Left lung (tissue), 10 donors: ENCODE data around the gene GAPVD1. TPM values are rescaled to one million over a fixed set of nuclear protein-coding genes. Genes with fewer than 3 reads are reported as not detected.

Source experiments
- ATAC-seq: fragments of 200-7000 bp; cut with Tn5 transposase; one replicate; pipeline ENCODE4 v1.9.1; 2020; ENCODE audit warnings: moderate library complexity
- DNase-seq, 4 donors: peaks; one replicate each; pipeline ENCODE4 v3.0.0-alpha.2; 2013 to 2020
- H3K27ac ChIP-seq, 2 donors: fragments of 200-600 bp; sonication (generic) in 1 of 2; one replicate each; pipeline versions ENCODE4 v1.5.0 to v1.8.0; 2020 to 2021
- H3K27me3 ChIP-seq, 2 donors: fragments of 200-600 bp; sonication (generic) in 1 of 2; one replicate each; pipeline versions ENCODE4 v1.5.0 to v1.8.0; 2020 to 2021
- H3K36me3 ChIP-seq, 2 donors: fragments of 200-600 bp; sonication (generic) in 1 of 2; one replicate each; pipeline versions ENCODE4 v1.5.0 to v1.8.0; 2020 to 2021
- H3K4me1 ChIP-seq, 2 donors: fragments of 200-600 bp; one replicate each; pipeline ENCODE4 v1.8.0; 2021
- H3K4me3 ChIP-seq, 2 donors: fragments of 200-600 bp; sonication (generic) in 1 of 2; one replicate each; pipeline versions ENCODE4 v1.5.0 to v1.8.0; 2020 to 2021; ENCODE audit warnings: mild to moderate bottlenecking in 1 of 2
- H3K9me3 ChIP-seq, 2 donors: fragments of 200-600 bp; sonication (generic) in 1 of 2; one replicate each; pipeline versions ENCODE4 v1.5.0 to v1.8.0; 2020 to 2021
- intact Hi-C, 2 donors: fragments of 100-400 bp; cut with DNase I; formaldehyde crosslinking; loops; one replicate each; pipeline versions ENCODE4 v1.11.2 to v1.14.2; 2022
- polyA plus RNA-seq, 6 donors: library from polyadenylated mRNA; unstranded; fragments of 120-200 nt; gene quantifications; one replicate each; pipeline ENCODE4 v1.2.1, GENCODE V29; 2013; ENCODE audit not compliant: insufficient read length in 6 of 6
- total RNA-seq, 2 donors: library from RNA; stranded (reverse); fragmentation: NEBNext Ultra II Directional; extraction: Animal tissue kit (Norgen Biotek cat#: 25700); gene quantifications; one replicate each; pipeline ENCODE4 v1.2.1, GENCODE V29; 2021
- TF ChIP-seq, protein P1 (sequence below), 2 donors: fragments of 200-600 bp; sonication (generic) in 1 of 2; IDR thresholded peaks; one replicate each; pipeline versions ENCODE4 v1.5.0 to v1.8.0; 2021; ENCODE audit warnings: antibody characterized with exemption in 2 of 2
- donor health status: DM: no; HTN: yes; CAD: no.
- donor health status: DM: no; HTN: no; CAD: no.

Gene GAPVD1
- total and polyA plus RNA-seq, 8 donors = 39.1 to 63.5 (median 44.2) TPM

DNA sequence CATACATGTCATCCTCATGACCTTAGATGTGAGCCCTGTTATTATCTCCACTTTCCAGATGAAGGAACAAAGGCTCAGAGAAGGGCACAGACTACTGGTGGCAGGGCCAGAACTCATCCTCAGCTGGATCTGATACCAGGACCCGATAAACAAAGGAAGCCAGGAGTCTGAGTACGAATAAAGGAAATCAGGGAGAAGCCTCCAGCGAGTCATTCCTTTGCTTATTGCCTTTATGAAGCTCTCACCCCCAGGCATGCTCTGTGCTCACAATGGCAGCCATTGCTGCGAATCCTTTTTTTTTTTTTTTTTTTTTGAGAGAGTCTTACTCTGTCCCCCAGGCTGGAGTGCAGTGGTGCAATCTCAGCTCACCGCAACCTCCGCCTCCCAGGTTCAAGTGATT is 130.1 kb downstream of the GAPVD1 start:
- no peaks in the 10 kb centered on the region for H3K4me1 ChIP-seq
- H3K9me3 ChIP-seq = no peaks in the 10 kb centered on the region
- no peaks in the 10 kb centered on the region for H3K36me3 ChIP-seq
- TF ChIP-seq, protein P1, sequence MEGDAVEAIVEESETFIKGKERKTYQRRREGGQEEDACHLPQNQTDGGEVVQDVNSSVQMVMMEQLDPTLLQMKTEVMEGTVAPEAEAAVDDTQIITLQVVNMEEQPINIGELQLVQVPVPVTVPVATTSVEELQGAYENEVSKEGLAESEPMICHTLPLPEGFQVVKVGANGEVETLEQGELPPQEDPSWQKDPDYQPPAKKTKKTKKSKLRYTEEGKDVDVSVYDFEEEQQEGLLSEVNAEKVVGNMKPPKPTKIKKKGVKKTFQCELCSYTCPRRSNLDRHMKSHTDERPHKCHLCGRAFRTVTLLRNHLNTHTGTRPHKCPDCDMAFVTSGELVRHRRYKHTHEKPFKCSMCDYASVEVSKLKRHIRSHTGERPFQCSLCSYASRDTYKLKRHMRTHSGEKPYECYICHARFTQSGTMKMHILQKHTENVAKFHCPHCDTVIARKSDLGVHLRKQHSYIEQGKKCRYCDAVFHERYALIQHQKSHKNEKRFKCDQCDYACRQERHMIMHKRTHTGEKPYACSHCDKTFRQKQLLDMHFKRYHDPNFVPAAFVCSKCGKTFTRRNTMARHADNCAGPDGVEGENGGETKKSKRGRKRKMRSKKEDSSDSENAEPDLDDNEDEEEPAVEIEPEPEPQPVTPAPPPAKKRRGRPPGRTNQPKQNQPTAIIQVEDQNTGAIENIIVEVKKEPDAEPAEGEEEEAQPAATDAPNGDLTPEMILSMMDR (IDR thresholded peaks at IDR 0.05) = no peak
- H3K4me3 ChIP-seq = no peak overlapping the region
- no peak for DNase-seq
- no peak overlapping the region for H3K27ac ChIP-seq
- no peak for ATAC-seq
- H3K27me3 ChIP-seq = no peaks in the 10 kb centered on the region
- intact Hi-C loops = no loop called here

DNA sequence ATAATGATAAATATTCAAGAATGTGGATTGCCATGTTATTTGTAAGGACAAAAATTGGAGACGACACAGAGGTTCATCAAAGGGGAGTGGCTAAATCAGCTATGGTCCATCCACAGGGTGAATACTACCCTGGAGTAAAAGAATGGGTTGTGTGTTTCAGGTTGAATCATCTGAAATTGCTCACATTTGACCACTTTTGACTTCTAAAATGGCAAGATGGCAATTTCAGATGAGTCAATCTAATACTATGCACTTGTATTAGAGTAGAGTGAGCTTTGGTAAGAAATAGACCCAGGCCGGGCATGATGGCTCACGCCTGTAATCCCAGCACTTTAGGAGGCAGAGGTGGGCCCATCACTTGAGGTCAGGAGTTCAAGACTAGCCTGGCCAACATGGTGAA is 131.8 kb downstream of the GAPVD1 start:
- Histone ChIP-seq H3K9me3 (no peaks in the 10 kb centered on the region), H3K4me1 (no peaks in the 10 kb centered on the region), H3K27ac (no peak overlapping the region), H3K4me3 (no peak overlapping the region), H3K36me3 (no peaks in the 10 kb centered on the region), H3K27me3 (no peaks in the 10 kb centered on the region)
- TF ChIP-seq, protein P1 (IDR thresholded peaks at IDR 0.05) = no peak
- no peak for ATAC-seq
- no peak for DNase-seq
- intact Hi-C loops = no loop called here

DNA sequence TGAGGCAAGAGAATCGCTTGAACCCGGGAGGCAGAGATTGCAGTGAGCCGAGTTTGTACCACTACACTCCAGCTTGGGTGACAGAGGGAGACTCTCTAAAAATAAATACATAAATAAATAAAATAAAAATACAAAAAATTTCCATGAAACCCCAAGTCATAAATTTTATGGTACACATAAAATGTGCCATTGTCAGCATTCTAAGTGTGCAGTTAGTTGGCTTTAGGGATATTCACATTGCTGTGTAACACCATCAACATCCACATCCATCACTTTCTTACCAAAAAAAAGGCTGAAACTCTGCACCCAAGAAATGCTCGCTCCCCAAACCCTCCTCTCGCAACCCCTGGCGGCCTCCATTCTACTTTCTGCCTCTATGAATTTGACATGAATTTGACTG is 135.2 kb downstream of the GAPVD1 start:
- no peak overlapping the region for H3K27ac ChIP-seq
- H3K27me3 ChIP-seq = no peaks in the 10 kb centered on the region
- intact Hi-C loops = no loop called here
- no peaks in the 10 kb centered on the region for H3K9me3 ChIP-seq
- no peaks in the 10 kb centered on the region for H3K36me3 ChIP-seq
- no peak for DNase-seq
- no peaks in the 10 kb centered on the region for H3K4me1 ChIP-seq
- no peak for ATAC-seq
- TF ChIP-seq, protein P1 (IDR thresholded peaks at IDR 0.05) = no peak
- no peak overlapping the region for H3K4me3 ChIP-seq

DNA sequence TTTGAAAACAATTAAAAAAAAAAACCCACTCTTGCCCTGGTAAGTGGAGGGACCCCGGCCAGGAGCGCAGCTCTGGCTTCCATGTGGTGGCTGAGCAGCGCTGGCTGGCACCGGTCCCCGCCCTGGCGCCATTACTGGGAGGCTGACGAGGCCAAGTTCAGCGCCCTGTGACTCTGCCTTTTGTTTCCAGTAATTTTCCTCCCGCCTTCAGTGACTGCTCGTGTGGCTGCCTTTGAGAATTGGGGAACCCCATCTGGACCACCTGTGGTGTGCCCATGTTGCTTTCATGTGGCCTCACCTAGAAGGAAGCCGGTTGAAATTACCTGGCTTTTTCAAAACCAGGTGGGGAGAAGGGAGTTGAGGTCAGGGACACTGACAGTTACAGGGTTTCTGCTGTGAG is 136.1 kb downstream of the GAPVD1 start:
- Histone ChIP-seq H3K27ac (no peak overlapping the region), H3K4me1 (no peaks in the 10 kb centered on the region), H3K27me3 (no peaks in the 10 kb centered on the region), H3K4me3 (no peak overlapping the region), H3K36me3 (no peaks in the 10 kb centered on the region), H3K9me3 (no peaks in the 10 kb centered on the region)
- intact Hi-C loops = no loop called here
- DNase-seq (no peak), ATAC-seq (no peak)
- TF ChIP-seq, protein P1 (IDR thresholded peaks at IDR 0.05) = no peak

DNA sequence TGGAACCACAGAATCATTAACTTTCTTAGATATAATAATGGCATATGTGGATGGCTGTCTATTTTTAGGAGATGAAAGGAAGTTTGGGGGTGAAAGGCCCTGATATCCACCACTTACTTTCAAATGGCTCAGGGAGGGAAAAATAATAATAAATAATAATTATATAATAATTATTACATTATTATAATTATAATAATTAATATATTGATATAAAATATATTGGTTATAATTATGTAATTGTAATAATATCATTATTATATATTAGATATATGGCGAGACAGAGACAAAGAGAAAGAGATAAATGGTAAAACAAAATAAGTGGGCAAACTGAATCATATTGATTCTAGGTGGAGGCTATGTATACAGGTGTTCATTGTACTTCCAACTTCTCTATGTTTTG is 136.6 kb downstream of the GAPVD1 start:
- no peak for DNase-seq
- H3K4me3 ChIP-seq = no peak overlapping the region
- TF ChIP-seq, protein P1 (IDR thresholded peaks at IDR 0.05) = no peak
- H3K9me3 ChIP-seq = no peaks in the 10 kb centered on the region
- no peaks in the 10 kb centered on the region for H3K4me1 ChIP-seq
- no peak overlapping the region for H3K27ac ChIP-seq
- intact Hi-C loops = no loop called here
- ATAC-seq = no peak
- no peaks in the 10 kb centered on the region for H3K36me3 ChIP-seq
- no peaks in the 10 kb centered on the region for H3K27me3 ChIP-seq
